Esophagus squamous epithelium (tissue), 4 donors: ENCODE data around the gene TMEM131.

Experiments
- POLR2A ChIP-seq, 4 donors: fragments of 450-650 bp; IDR thresholded peaks; one replicate each; pipeline ENCODE4 v1.6.1; 2017; ENCODE audit warnings: antibody characterized with exemption in 4 of 4, mild to moderate bottlenecking in 4 of 4, moderate library complexity in 3 of 4
- TF ChIP-seq, protein P1 (sequence below), 6 experiments: fragments of 450-650 bp in 4 of 6; fragments of 200-600 bp in 2 of 6; sonication (generic) in 2 of 6; IDR thresholded peaks; one replicate each; pipeline ENCODE4 v1.5.1; 2016 to 2019; ENCODE audit warnings: antibody characterized with exemption in 6 of 6, mild to moderate bottlenecking in 4 of 6, moderate library complexity in 4 of 6

DNA sequence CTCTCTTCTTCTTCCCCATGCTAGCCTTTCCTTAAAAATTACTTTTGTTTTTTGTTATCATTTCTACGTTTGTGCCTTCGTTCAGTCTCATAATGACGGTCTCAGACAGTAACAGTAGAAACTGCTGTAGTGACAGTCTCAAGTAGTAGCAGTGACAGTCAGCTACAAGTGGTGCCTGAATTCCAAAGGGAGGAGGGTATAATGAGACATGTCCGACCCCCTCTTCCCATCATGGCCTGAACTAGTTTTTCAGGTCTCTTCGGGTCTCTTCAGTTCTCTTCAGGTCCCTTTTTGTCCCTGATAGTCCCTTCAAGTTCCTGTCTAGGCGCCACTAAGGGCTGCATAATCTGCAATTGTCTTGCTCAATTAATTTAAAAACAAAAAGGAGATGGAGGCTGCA, 12.6 kb downstream of the TMEM131 start:
- TF ChIP-seq, protein P1, sequence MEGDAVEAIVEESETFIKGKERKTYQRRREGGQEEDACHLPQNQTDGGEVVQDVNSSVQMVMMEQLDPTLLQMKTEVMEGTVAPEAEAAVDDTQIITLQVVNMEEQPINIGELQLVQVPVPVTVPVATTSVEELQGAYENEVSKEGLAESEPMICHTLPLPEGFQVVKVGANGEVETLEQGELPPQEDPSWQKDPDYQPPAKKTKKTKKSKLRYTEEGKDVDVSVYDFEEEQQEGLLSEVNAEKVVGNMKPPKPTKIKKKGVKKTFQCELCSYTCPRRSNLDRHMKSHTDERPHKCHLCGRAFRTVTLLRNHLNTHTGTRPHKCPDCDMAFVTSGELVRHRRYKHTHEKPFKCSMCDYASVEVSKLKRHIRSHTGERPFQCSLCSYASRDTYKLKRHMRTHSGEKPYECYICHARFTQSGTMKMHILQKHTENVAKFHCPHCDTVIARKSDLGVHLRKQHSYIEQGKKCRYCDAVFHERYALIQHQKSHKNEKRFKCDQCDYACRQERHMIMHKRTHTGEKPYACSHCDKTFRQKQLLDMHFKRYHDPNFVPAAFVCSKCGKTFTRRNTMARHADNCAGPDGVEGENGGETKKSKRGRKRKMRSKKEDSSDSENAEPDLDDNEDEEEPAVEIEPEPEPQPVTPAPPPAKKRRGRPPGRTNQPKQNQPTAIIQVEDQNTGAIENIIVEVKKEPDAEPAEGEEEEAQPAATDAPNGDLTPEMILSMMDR (IDR thresholded peaks at IDR 0.05), result no peak
- no peak for TF ChIP-seq POLR2A (IDR thresholded peaks at IDR 0.05)
